Erythroblast (primary cell): Measurements from ENCODE around the gene AHNAK2.

Experiments used
- GATA1 ChIP-seq: IDR thresholded peaks from 2 replicates; pipeline ENCODE4 v1.6.1; 2011; ENCODE audit warnings: low read depth, mild to moderate bottlenecking, control low read depth, low read length, moderate library complexity
- POLR2A ChIP-seq: IDR thresholded peaks from 2 replicates; pipeline ENCODE4 v1.6.1; 2011; ENCODE audit warnings: mild to moderate bottlenecking, low read length

GRCh38 chr14:104992501-104992900, 14.3 kb upstream of the AHNAK2 start:
- TF ChIP-seq POLR2A (no peak), GATA1 (no peak)
